HepG2 (cell line): ENCODE data around the gene SPIN1.

Source experiments
- CEBPB ChIP-seq: IDR thresholded peaks from 2 replicates; pipeline ENCODE4 v1.6.1; 2011; ENCODE audit warnings: low read depth, low read length, improper control_type of control experiment, borderline replicate concordance
- ZNF12 ChIP-seq: sonication (generic); formaldehyde crosslinking; IDR thresholded peaks from 2 replicates; pipeline ENCODE4 v1.5.0; 2020; ENCODE audit warnings: missing genetic modification reagents
- ZNF3 ChIP-seq: IDR thresholded peaks from 2 replicates; pipeline ENCODE4 v1.7.0; 2017; ENCODE audit warnings: inconsistent platforms
- ZNF572 ChIP-seq: sonication (generic); formaldehyde crosslinking; IDR thresholded peaks from 2 replicates; pipeline ENCODE4 v1.5.1; 2020; ENCODE audit warnings: mild to moderate bottlenecking, missing genetic modification reagents
- ZNF607 ChIP-seq: sonication (generic); formaldehyde crosslinking; IDR thresholded peaks from 2 replicates; pipeline ENCODE4 v1.5.1; 2020; ENCODE audit warnings: missing genetic modification reagents, mild to moderate bottlenecking, borderline replicate concordance
- TF ChIP-seq, protein P1 (sequence below): sonication (generic); formaldehyde crosslinking; IDR thresholded peaks from 2 replicates; pipeline ENCODE4 v1.5.0; 2020; ENCODE audit warnings: mild to moderate bottlenecking, missing genetic modification reagents

DNA sequence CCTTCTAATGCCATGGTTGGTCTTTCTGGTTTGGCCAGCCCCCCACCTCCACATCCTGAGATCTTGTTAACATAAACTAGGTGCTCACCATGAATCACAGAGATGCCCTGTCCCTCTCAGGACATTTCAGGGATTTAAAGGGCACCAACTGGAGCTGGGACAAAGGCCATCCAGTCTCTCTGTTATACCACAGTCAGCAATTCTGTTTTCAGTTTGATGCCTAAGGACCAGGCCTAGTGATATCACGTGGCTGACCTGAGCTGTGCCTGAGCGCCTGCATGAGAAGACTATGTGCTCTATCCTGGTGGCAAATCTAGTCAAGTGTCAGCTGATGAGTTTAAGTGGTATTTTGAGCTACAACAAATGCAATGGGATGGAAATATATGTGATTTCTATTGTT, 26.1 kb downstream of the SPIN1 start:
- TF ChIP-seq ZNF572 (no peak), ZNF607 (no peak), ZNF3 (CRISPR knock-in tag) (no peak), ZNF12 (CRISPR knock-in tag) (no peak), CEBPB (no peak)
- TF ChIP-seq, protein P1, sequence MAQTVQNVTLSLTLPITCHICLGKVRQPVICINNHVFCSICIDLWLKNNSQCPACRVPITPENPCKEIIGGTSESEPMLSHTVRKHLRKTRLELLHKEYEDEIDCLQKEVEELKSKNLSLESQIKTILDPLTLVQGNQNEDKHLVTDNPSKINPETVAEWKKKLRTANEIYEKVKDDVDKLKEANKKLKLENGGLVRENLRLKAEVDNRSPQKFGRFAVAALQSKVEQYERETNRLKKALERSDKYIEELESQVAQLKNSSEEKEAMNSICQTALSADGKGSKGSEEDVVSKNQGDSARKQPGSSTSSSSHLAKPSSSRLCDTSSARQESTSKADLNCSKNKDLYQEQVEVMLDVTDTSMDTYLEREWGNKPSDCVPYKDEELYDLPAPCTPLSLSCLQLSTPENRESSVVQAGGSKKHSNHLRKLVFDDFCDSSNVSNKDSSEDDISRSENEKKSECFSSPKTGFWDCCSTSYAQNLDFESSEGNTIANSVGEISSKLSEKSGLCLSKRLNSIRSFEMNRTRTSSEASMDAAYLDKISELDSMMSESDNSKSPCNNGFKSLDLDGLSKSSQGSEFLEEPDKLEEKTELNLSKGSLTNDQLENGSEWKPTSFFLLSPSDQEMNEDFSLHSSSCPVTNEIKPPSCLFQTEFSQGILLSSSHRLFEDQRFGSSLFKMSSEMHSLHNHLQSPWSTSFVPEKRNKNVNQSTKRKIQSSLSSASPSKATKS (CRISPR knock-in tag), result no peak
